Mesothelial cell of epicardium (in vitro differentiated cells): Measurements from ENCODE around the gene PLEKHN1. TPM values are rescaled to one million over a fixed set of nuclear protein-coding genes. Genes with fewer than 3 reads are reported as not detected.

Experiments
- DNase-seq, 2 experiments: peaks; one replicate each; pipeline ENCODE4 v3.0.0; 2021; ENCODE audit warnings: low spot score in 2 of 2; ENCODE audit not compliant: unreplicated experiment in 2 of 2
- H3K27ac Mint-ChIP-seq: 2 replicates; pipeline ENCODE4 v1.8.0; 2021; ENCODE audit warnings: mixed read lengths
- H3K27me3 Mint-ChIP-seq: 2 replicates; pipeline ENCODE4 v1.8.0; 2021; ENCODE audit warnings: low read depth, mixed read lengths
- H3K36me3 Mint-ChIP-seq: 2 replicates; pipeline ENCODE4 v1.8.0; 2021; ENCODE audit warnings: mixed read lengths
- H3K4me1 Mint-ChIP-seq: 2 replicates; pipeline ENCODE4 v1.8.0; 2021; ENCODE audit warnings: mixed read lengths
- H3K4me3 Mint-ChIP-seq: 2 replicates; pipeline ENCODE4 v1.8.0; 2021; ENCODE audit warnings: mild to moderate bottlenecking, moderate library complexity, mixed read lengths
- H3K9me3 Mint-ChIP-seq: 2 replicates; pipeline ENCODE4 v1.8.0; 2021; ENCODE audit warnings: mixed read lengths
- total RNA-seq: library from RNA; stranded (reverse); gene quantifications from 3 replicates; pipeline ENCODE4 v1.2.1, GENCODE V29; 2021
- TF ChIP-seq, protein P1 (sequence below): fragments of 200-600 bp; sonication (generic); IDR thresholded peaks from one replicate; pipeline ENCODE4 v1.5.0; 2021; ENCODE audit warnings: antibody characterized with exemption; ENCODE audit not compliant: unreplicated experiment

PLEKHN1 gene
- total RNA-seq, 1 donor from 2014 or later: 34.4 TPM

DNA sequence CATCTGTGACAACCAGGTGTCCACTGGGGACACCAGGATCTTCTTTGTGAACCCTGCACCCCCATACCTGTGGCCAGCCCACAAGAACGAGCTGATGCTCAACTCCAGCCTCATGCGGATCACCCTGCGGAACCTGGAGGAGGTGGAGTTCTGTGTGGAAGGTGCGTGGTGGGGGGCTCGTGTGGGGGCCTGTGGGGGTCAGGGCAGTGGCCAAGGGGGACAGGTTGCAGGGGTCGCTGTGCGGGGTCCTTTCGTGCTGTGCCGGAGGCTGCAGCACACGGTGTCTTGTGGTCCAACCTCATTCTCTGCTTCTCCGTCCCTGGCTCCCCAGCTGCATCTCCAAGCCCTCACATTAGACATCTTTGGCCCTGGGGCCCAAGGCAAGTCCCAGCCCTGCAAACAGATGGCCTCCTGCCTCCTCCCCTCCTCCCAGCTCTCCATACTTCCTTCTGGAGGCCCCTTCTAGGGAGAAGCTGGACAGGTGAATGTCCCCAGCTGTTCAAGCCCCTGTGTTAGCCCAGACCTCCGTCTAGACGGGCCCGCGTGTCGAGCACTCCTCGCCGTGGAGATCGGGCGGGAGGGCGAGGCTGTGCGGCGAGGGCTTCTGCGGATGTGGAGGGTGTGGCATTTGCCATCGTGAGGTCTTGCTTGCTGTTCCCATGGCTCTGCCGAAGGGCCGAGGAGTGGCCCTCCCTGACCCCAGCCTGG is 56.2 kb downstream of the PLEKHN1 start:
- peaks cover 37% of the 10 kb centered on the region for H3K4me1 Mint-ChIP-seq
- peak overlapping the region; percentile 25 for H3K27ac Mint-ChIP-seq
- no peaks in the 10 kb centered on the region for H3K27me3 Mint-ChIP-seq
- H3K36me3 Mint-ChIP-seq: no peaks in the 10 kb centered on the region
- DNase-seq: no peak
- H3K4me3 Mint-ChIP-seq: peak overlapping the region; percentile 78
- H3K9me3 Mint-ChIP-seq: no peaks in the 10 kb centered on the region
- TF ChIP-seq, protein P1, sequence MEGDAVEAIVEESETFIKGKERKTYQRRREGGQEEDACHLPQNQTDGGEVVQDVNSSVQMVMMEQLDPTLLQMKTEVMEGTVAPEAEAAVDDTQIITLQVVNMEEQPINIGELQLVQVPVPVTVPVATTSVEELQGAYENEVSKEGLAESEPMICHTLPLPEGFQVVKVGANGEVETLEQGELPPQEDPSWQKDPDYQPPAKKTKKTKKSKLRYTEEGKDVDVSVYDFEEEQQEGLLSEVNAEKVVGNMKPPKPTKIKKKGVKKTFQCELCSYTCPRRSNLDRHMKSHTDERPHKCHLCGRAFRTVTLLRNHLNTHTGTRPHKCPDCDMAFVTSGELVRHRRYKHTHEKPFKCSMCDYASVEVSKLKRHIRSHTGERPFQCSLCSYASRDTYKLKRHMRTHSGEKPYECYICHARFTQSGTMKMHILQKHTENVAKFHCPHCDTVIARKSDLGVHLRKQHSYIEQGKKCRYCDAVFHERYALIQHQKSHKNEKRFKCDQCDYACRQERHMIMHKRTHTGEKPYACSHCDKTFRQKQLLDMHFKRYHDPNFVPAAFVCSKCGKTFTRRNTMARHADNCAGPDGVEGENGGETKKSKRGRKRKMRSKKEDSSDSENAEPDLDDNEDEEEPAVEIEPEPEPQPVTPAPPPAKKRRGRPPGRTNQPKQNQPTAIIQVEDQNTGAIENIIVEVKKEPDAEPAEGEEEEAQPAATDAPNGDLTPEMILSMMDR: no peak

DNA sequence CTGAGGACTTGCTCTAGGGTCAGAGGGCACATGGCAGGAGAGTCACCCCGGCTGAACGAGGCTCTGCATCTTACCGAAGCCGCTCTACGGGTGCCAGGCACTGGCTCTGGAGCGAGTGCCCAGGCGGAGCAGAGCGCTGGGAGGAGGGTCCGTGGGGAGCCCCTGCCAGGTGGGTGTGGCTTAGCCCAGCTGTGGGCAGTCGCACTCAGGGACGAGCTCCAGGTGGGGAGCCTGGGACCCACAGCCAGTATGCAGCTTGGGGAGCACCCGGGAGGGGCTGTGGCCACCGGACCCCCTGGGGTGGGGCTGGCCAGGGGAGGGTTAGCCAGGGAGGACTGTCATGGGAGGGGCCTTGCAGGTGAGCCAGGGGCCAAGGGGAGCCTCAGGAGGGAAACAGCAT is 57.4 kb downstream of the PLEKHN1 start:
- DNase-seq: no peak
- no peaks in the 10 kb centered on the region for H3K9me3 Mint-ChIP-seq

DNA sequence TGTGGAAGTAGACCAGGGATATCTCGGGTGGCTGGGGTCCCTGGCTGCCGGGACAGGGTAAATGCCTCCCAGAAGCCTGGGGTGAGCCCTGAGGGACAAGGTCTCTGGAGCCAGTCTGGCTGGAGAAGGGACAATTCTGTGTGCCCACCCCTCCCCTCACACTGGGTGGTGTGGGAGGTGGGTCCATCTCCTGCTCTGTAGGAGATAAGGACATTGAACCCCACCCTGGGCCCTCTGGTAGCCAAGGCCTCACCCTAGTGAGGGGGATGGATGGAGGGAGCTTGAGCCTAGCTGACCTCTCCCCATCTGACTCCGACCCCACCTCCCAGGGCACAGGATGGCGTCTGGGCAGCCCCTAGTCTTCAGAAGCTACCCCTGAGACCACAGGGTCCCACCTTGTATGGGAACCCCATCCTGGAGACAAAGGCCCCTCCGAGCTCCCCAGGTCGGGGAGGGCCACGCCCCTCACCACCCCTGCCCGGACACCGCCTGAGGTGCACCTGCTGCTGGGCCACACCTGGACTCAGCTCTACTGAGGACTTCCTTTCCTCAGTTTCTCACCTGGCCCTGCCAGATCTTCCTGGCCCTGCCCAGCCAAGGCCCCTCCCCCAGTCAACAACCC is 58.0 kb downstream of the PLEKHN1 start:
- peak overlapping the region; percentile 87 for H3K27ac Mint-ChIP-seq
- no peaks in the 10 kb centered on the region for H3K36me3 Mint-ChIP-seq
- H3K4me3 Mint-ChIP-seq: peak overlapping the region; percentile 38
- H3K9me3 Mint-ChIP-seq: no peaks in the 10 kb centered on the region
- DNase-seq: no peak
- H3K27me3 Mint-ChIP-seq: no peaks in the 10 kb centered on the region
- peaks cover 38% of the 10 kb centered on the region for H3K4me1 Mint-ChIP-seq
- TF ChIP-seq, protein P1: no peak

More for the DNA sequence above, 57.4 kb downstream of the PLEKHN1 start:
- Mint-ChIP-seq H3K27ac (peak overlapping the region; percentile 79), H3K4me1 (peaks cover 38% of the 10 kb centered on the region), H3K36me3 (no peaks in the 10 kb centered on the region), H3K27me3 (no peaks in the 10 kb centered on the region), H3K4me3 (no peak overlapping the region)
- TF ChIP-seq, protein P1: no peak

DNA sequence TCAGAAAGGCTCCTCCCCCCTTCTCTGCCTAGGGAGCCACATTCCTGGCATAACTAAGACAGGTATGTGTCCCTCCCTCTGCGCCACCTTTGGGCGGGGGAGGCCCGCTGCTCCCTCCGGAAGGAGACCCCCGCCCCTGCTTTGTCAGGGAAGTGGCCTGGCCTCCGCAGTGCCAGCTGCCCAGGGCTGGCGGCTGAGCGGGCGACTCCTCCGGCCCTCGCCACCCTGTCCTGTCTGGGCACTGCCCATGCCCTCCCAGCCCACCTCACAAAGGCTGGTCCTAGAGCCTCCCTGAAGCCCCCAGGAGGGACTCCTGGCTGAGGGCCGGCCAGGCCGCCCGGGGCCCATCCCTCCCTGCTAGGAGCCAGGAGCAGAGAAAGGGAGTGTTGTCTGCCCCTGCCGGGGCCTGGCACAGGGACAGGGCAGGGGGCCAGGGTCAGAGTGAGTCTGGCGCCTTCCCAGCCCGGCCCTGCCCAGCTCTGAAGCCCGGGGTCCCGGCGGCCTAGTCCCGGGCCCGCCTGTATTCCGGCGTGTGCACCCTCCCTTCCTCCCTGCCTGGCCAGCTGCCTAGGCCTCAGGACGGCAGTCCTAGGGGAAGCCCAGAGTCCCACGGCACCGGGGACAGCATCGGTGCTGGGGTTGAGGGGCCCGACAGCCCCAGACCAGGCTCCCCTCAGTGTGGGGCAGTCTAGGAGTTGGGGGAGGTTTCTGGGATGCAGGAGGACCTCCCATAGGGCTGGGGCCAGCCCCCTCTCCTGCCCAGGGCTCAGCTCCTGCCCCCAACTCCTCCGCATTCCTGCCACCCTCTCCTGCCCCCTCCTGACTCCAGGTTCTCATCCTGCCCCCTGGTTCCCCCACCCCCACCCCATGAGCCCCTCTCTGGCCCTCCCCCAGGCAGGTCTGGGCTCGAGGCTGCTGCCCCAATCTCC is 58.8 kb downstream of the PLEKHN1 start:
- Mint-ChIP-seq H3K9me3 (no peaks in the 10 kb centered on the region), H3K4me3 (peak overlapping the region; percentile 38), H3K4me1 (peaks cover 38% of the 10 kb centered on the region), H3K36me3 (no peaks in the 10 kb centered on the region), H3K27ac (peak overlapping the region; percentile 87), H3K27me3 (no peaks in the 10 kb centered on the region)
- peak; percentile 69 to 78 for DNase-seq
- TF ChIP-seq, protein P1: no peak

Other genes starting within 250 kb of the PLEKHN1 start
- 303 to 325 TPM (median 313 TPM) in 3 replicates for gene SAMD11, start 42.6 kb upstream of the PLEKHN1 start, total RNA-seq
- gene NOC2L, start 7.2 kb upstream of the PLEKHN1 start, total RNA-seq: 69.3 to 73.1 TPM (median 69.8 TPM) in 3 replicates
- 44.7 to 49.8 TPM (median 47.0 TPM) in 3 replicates for gene KLHL17, start 5.9 kb upstream of the PLEKHN1 start, total RNA-seq
- 1.6 to 2.8 TPM (median 2.7 TPM) in 3 replicates for gene PERM1, start 15.6 kb downstream of the PLEKHN1 start, total RNA-seq
- gene HES4, start 33.6 kb downstream of the PLEKHN1 start, total RNA-seq: 87.7 to 92.1 TPM (median 92.0 TPM) in 3 replicates
- gene ISG15, start 47.0 kb downstream of the PLEKHN1 start, total RNA-seq: 112 to 139 TPM (median 123 TPM) in 3 replicates
- gene AGRN, start 53.6 kb downstream of the PLEKHN1 start, total RNA-seq: 502 to 532 TPM (median 514 TPM) in 3 replicates
- 0.27 to 0.57 TPM (median 0.40 TPM) in 3 replicates for gene RNF223, start 107.8 kb downstream of the PLEKHN1 start, total RNA-seq
- gene C1orf159, start 149.6 kb downstream of the PLEKHN1 start, total RNA-seq: 28.4 to 32.8 TPM (median 31.8 TPM) in 3 replicates
- gene TTLL10, start 207.4 kb downstream of the PLEKHN1 start, total RNA-seq: 0.32 to 0.47 TPM in 2 of 3 replicates, not detected in the other
- gene TNFRSF18, start 240.1 kb downstream of the PLEKHN1 start, total RNA-seq: 0.51 to 1.2 TPM (median 0.93 TPM) in 3 replicates
- gene TNFRSF4, start 247.7 kb downstream of the PLEKHN1 start, total RNA-seq: 0.18 to 0.34 TPM (median 0.29 TPM) in 3 replicates